ENCODE results near the gene UMPS. TPM values are rescaled to one million over a fixed set of nuclear protein-coding genes. Genes with fewer than 3 reads are reported as not detected.

Gene UMPS
- total and polyA plus RNA-seq, 2 of the 4 experiments (the other 2 are of a cell fraction) = 18.7 to 26.7 TPM

DNA sequence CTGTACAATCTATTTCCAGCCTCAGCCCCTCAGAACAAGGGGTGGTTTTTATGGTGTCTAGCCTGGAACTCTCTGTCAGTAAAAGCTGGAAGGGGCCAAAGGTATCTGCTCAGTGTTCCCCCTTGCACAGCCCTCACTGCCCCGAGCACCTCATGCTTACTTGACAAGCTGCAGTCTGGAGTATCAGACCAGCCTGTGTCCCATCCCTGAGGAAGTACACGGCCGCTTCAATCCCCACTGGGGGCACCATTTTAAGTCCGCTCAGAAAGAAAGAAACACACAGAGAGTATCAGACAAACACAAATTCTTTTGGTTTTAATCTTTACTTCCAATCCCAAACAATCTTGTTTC lies 32.4 kb downstream of the UMPS start (continued):
- no peak for TF ChIP-seq SMC3 (IDR thresholded peaks at IDR 0.05; ENCODE audit: low read depth, low read length)
- TF ChIP-seq CHD1 (IDR thresholded peaks at IDR 0.05; ENCODE audit: low read depth, low read length) = no peak
- no peak for TF ChIP-seq POLR2A (IDR thresholded peaks at IDR 0.05; ENCODE audit: low read depth, low read length)
- TF ChIP-seq RFX5 (IDR thresholded peaks at IDR 0.05; ENCODE audit: low read depth, low read length) = no peak
- no peak for TF ChIP-seq ELK1 (IDR thresholded peaks at IDR 0.05; ENCODE audit: borderline replicate concordance, low read depth, low read length)
- TF ChIP-seq MAZ (IDR thresholded peaks at IDR 0.05; ENCODE audit: borderline replicate concordance, low read depth, low read length) = no peak
